WTC11 (cell line): ENCODE measurements around the gene TMEM98.

ENCODE experiments used
- CREB1 ChIP-seq: sonication (generic); formaldehyde crosslinking; IDR thresholded peaks from 2 replicates; pipeline ENCODE4 v1.8.0; 2023; ENCODE audit warnings: mild to moderate bottlenecking, missing genetic modification reagents
- CTCF ChIP-seq: fragments of 200-600 bp; IDR thresholded peaks from 2 replicates; pipeline ENCODE4 v1.8.0; 2022; ENCODE audit warnings: antibody characterized with exemption
- ELF4 ChIP-seq: sonication (generic); formaldehyde crosslinking; IDR thresholded peaks from 2 replicates; pipeline ENCODE4 v1.8.1; 2022; ENCODE audit warnings: low read depth, mild to moderate bottlenecking, moderate library complexity, missing genetic modification reagents
- NR3C1 ChIP-seq: sonication (generic); formaldehyde crosslinking; conservative IDR thresholded peaks from 2 replicates; pipeline ENCODE4 v1.8.1; 2023; ENCODE audit warnings: low read depth, mild to moderate bottlenecking, missing genetic modification reagents
- ZNF423 ChIP-seq: fragments of 250-450 bp; sonication (Bioruptor Pico); IDR thresholded peaks from 2 replicates; pipeline ENCODE4 v2.1.2; 2022; ENCODE audit warnings: mild to moderate bottlenecking, moderate library complexity

DNA sequence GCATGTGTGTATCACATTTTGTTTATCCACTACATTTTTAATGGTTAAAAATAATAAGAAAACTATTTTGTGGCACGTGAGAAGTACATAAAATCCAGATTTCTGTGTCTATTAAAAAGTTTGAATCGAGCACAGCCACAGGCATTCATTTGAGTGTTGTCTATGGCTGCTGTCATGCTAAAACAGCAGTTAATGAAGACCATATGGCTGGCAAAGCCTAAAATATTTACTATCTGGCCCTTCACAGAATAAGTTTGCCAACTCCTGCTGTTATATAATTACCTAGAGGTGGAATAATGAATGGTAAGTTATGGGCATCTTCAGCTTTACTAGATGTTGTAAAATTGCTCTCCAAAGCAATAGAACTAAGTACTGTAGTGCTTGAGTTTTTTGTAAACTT, 30.5 kb downstream of the TMEM98 start:
- TF ChIP-seq NR3C1 (CRISPR knock-in tag): no peak
- no peak for TF ChIP-seq ELF4 (CRISPR knock-in tag)
- TF ChIP-seq CREB1 (CRISPR knock-in tag): no peak
- no peak for TF ChIP-seq CTCF
- TF ChIP-seq ZNF423: no peak
